K562 (cell line): Measurements from ENCODE around the gene METRNL. TPM values are rescaled to one million over a fixed set of nuclear protein-coding genes. Genes with fewer than 3 reads are reported as not detected.

Experiments used
- ATAC-seq: fragments of 200-7000 bp; cut with Tn5 transposase; 3 replicates; pipeline ENCODE4 v1.9.1; 2020; ENCODE audit warnings: moderate library complexity
- BruUV-seq: library from RNA; stranded (reverse); fragments of 400-500 nt; replicated peaks from 2 replicates; lab custom pipeline; 2021; lab: Mats Ljungman, UMichigan
- CTCF ChIA-PET: fragments of 300-600 bp; formaldehyde crosslinking; extraction: SDS; loops from one replicate; lab custom pipeline; 2021; ENCODE audit warnings: low intra/inter-chr PET ratio; lab: Yijun Ruan, JAX
- POLR2A ChIA-PET: fragments of 300-600, 350-650 bp; sonication (Branson Sonifier 250); formaldehyde crosslinking; extraction: SDS; loops from one replicate; lab custom pipeline; 2021; ENCODE audit warnings: antibody characterized with exemption, inconsistent platforms; lab: Yijun Ruan, JAX
- DNase-seq, 4 experiments: peaks; one replicate each; pipeline versions ENCODE4 v3.0.0 to v3.0.0-alpha.2; 2011 to 2018; ENCODE audit warnings: low spot score in 3 of 4, mixed read lengths in 3 of 4; ENCODE audit errors: extremely low read depth in 1 of 4
- FAIRE-seq: peaks from 2 replicates; lab custom pipeline; 2011; peaks lifted over from hg19 to GRCh38; lab: Jason Lieb, UNC
- H2AFZ ChIP-seq: 2 replicates; pipeline ENCODE4 v1.6.0; 2011; ENCODE audit warnings: low read depth, low read length, control low read depth, inconsistent platforms
- H3K27ac ChIP-seq: fragments of 200-600 bp; 3 replicates; pipeline ENCODE4 v1.8.0; 2011; ENCODE audit warnings: low read depth, mild to moderate bottlenecking, control low read depth, inconsistent platforms, low read length, moderate library complexity, mixed read lengths; ENCODE audit errors: extremely low read depth
- H3K27me3 ChIP-seq, 2 experiments: fragments of 300-600 bp in 1 of 2; 2 replicates in 1 of 2; 3 replicates in 1 of 2; pipeline versions ENCODE4 v1.6.0 to v1.8.0; 2011; ENCODE audit warnings: inconsistent platforms in 2 of 2, low read length in 2 of 2, mild to moderate bottlenecking in 1 of 2, mixed read lengths in 1 of 2, moderate library complexity in 1 of 2; ENCODE audit not compliant: control insufficient read depth in 2 of 2, insufficient read depth in 2 of 2
- H3K36me3 ChIP-seq: fragments of 300-600 bp; 3 replicates; pipeline ENCODE4 v1.8.0; 2011; ENCODE audit warnings: mild to moderate bottlenecking, low read length, inconsistent platforms; ENCODE audit not compliant: control insufficient read depth, insufficient read depth
- H3K4me1 ChIP-seq, 2 experiments: fragments of 200-600 bp in 1 of 2; replicated peaks in 1 of 2; 2 replicates in 1 of 2; 3 replicates in 1 of 2; pipeline versions ENCODE4 v1.5.1 to v1.8.0; 2011; ENCODE audit warnings: inconsistent platforms in 2 of 2, low read length in 2 of 2, mild to moderate bottlenecking in 1 of 2, mixed read lengths in 1 of 2, moderate library complexity in 1 of 2; ENCODE audit not compliant: control insufficient read depth in 2 of 2, insufficient read depth in 2 of 2
- H3K4me2 ChIP-seq: 2 replicates; pipeline ENCODE4 v1.6.1; 2011; ENCODE audit warnings: low read length, control low read depth, inconsistent platforms, mixed read lengths; ENCODE audit not compliant: insufficient read depth
- H3K4me3 ChIP-seq: fragments of 200-600 bp; sonication (generic), shearing (Covaris generic); 2 replicates; pipeline ENCODE4 v1.5.1; 2016; ENCODE audit warnings: control low read depth, inconsistent platforms
- H3K79me2 ChIP-seq: fragments of 200-600 bp; 3 replicates; pipeline ENCODE4 v1.8.0; 2011; ENCODE audit warnings: low read length, inconsistent platforms; ENCODE audit not compliant: control insufficient read depth, insufficient read depth
- H3K9ac ChIP-seq, 2 experiments: 2 replicates each; pipeline versions ENCODE4 v1.6.0 to v1.6.1; 2011; ENCODE audit warnings: low read depth in 2 of 2, low read length in 2 of 2, control low read depth in 1 of 2, inconsistent platforms in 1 of 2, mild to moderate bottlenecking in 1 of 2, mixed read lengths in 1 of 2; ENCODE audit not compliant: insufficient read depth in 1 of 2
- H3K9me1 ChIP-seq: one replicate; pipeline ENCODE4 v1.6.0; 2011; ENCODE audit warnings: inconsistent platforms, mild to moderate bottlenecking, low read length, moderate library complexity; ENCODE audit not compliant: control insufficient read depth, insufficient read depth
- H3K9me3 ChIP-seq: replicated peaks from 2 replicates; pipeline ENCODE4 v1.5.1; 2011; ENCODE audit warnings: low read depth, low read length, inconsistent platforms; ENCODE audit not compliant: control insufficient read depth, insufficient read depth
- H4K20me1 ChIP-seq: replicated peaks from 2 replicates; pipeline ENCODE4 v1.6.1; 2011; ENCODE audit warnings: low read length, inconsistent platforms, mixed read lengths; ENCODE audit not compliant: control insufficient read depth, insufficient read depth
- DIDO1 ChIP-seq: fragments of 450-650 bp; IDR thresholded peaks from 2 replicates; pipeline ENCODE4 v1.6.1; 2016; ENCODE audit warnings: low read depth, missing biosample characterization, missing genetic modification characterization
- DNMT1 ChIP-seq: fragments of 450-650 bp; IDR thresholded peaks from 2 replicates; pipeline ENCODE4 v1.6.1; 2016; ENCODE audit warnings: antibody characterized with exemption, mild to moderate bottlenecking
- DPF2 ChIP-seq: fragments of 450-650 bp; IDR thresholded peaks from 2 replicates; pipeline ENCODE4 v1.6.1; 2016
- ERF ChIP-seq: fragments of 450-650 bp; formaldehyde crosslinking; IDR thresholded peaks from 2 replicates; pipeline ENCODE4 v1.4.0; 2020; ENCODE audit warnings: mild to moderate bottlenecking, mixed read lengths
- ESRRB ChIP-seq: fragments of 250-450 bp; sonication (Bioruptor Pico); IDR thresholded peaks from 2 replicates; pipeline ENCODE4 v1.5.0; 2020; ENCODE audit warnings: mild to moderate bottlenecking, moderate library complexity, borderline replicate concordance
- FOSL1 ChIP-seq: fragments of 200-800 bp; sonication (Bioruptor generic); conservative IDR thresholded peaks from 2 replicates; pipeline ENCODE4 v1.6.1; 2016; ENCODE audit warnings: missing genetic modification characterization, missing compliant biosample characterization
- FOXA1 ChIP-seq: fragments of 450-650 bp; IDR thresholded peaks from 2 replicates; pipeline ENCODE4 v1.6.1; 2016; ENCODE audit warnings: mild to moderate bottlenecking, borderline replicate concordance
- GABPB1 ChIP-seq: sonication (generic); formaldehyde crosslinking; IDR thresholded peaks from 2 replicates; pipeline ENCODE4 v1.8.0; 2022; ENCODE audit warnings: mild to moderate bottlenecking, missing genetic modification reagents
- NFIC ChIP-seq: fragments of 450-650 bp; IDR thresholded peaks from 2 replicates; pipeline ENCODE4 v1.6.1; 2017; ENCODE audit warnings: mild to moderate bottlenecking, inconsistent platforms
- NR3C1 ChIP-seq: sonication (generic); formaldehyde crosslinking; IDR thresholded peaks from 2 replicates; pipeline ENCODE4 v1.8.1; 2022; ENCODE audit warnings: missing genetic modification reagents
- PREB ChIP-seq: sonication (generic); formaldehyde crosslinking; IDR thresholded peaks from 2 replicates; pipeline ENCODE4 v1.8.1; 2023; ENCODE audit warnings: mild to moderate bottlenecking, missing genetic modification reagents
- SAP30 ChIP-seq: fragments of 200-600 bp; sonication (generic); IDR thresholded peaks from 2 replicates; pipeline ENCODE4 v1.6.1; 2012; ENCODE audit warnings: borderline replicate concordance, low read depth, mild to moderate bottlenecking, moderate library complexity, low read length, control low read depth, inconsistent platforms; ENCODE audit not compliant: insufficient read depth, poor library complexity, severe bottlenecking
- ZBTB11 ChIP-seq, 3 experiments: fragments of 200-800 bp in 1 of 3; fragments of 250-450 bp in 1 of 3; fragments of 450-650 bp in 1 of 3; sonication (Bioruptor Pico) in 1 of 3; sonication (Bioruptor generic) in 1 of 3; formaldehyde crosslinking in 1 of 3; IDR thresholded peaks; 2 replicates each; pipeline versions ENCODE4 v1.6.1 to v1.8.0; 2016 to 2022; ENCODE audit warnings: mild to moderate bottlenecking in 2 of 3, missing genetic modification characterization in 2 of 3, missing compliant biosample characterization in 1 of 3, moderate library complexity in 1 of 3
- ZNF124 ChIP-seq: sonication (generic); formaldehyde crosslinking; IDR thresholded peaks from 2 replicates; pipeline ENCODE4 v1.8.1; 2022; ENCODE audit warnings: missing genetic modification reagents
- ZNF24 ChIP-seq: fragments of 450-650 bp; IDR thresholded peaks from 2 replicates; pipeline ENCODE4 v1.6.1; 2016
- ZNF444 ChIP-seq: fragments of 250-450 bp; sonication (Bioruptor Pico); IDR thresholded peaks from 2 replicates; pipeline ENCODE4 v1.4.0; 2020; ENCODE audit warnings: mild to moderate bottlenecking, moderate library complexity
- ZNF696 ChIP-seq: fragments of 250-450 bp; sonication (Bioruptor Pico); conservative IDR thresholded peaks from 2 replicates; pipeline ENCODE4 v1.4.0; 2020; ENCODE audit warnings: mild to moderate bottlenecking, moderate library complexity
- ZNF785 ChIP-seq: fragments of 250-450 bp; sonication (Bioruptor Pico); IDR thresholded peaks from 2 replicates; pipeline ENCODE4 v1.4.0; 2020; ENCODE audit warnings: mild to moderate bottlenecking
- WGBS: fragments of 100-300 bp; shearing (Covaris generic); methylation state at CpG from one replicate; pipeline ENCODE4 v1.1.6; 2016; ENCODE audit warnings: low coverage, mixed read lengths; ENCODE audit not compliant: insufficient coverage; ENCODE audit errors: missing lambda C conversion rate; 5-methylcytosine and 5-hydroxymethylcytosine counted together
- in situ Hi-C: fragments of 300-500 bp; cut with MboI; formaldehyde crosslinking; loops from 4 replicates; pipeline ENCODE4 v1.15.0; 2018; ENCODE audit warnings: inconsistent platforms, mixed read lengths
- intact Hi-C: fragments of 100-400 bp; cut with micrococcal nuclease; formaldehyde crosslinking; loops from 2 replicates; pipeline ENCODE4 v1.14.2; 2022
- polyA plus RNA-seq, 8 experiments: library from polyadenylated mRNA; depleted of rRNA in 4 of 8; stranded (reverse) in 5 of 8; unstranded in 3 of 8; fragments of >200 nt; fragmentation: Nextera tagmentation in 2 of 8; fragmentation: Illumina TruSeq in 1 of 8; extraction: Ambion mirVana in 2 of 8; extraction: Trizol in 1 of 8; gene quantifications; 2 replicates each; pipeline versions ENCODE4 v1.2.1 to v1.2.3, GENCODE V29; 2011 to 2014; ENCODE audit warnings: inconsistent platforms in 1 of 8, missing spikeins in 1 of 8
- total RNA-seq, 7 experiments: library from RNA; depleted of rRNA in 6 of 7; stranded (reverse); fragments of >200 nt in 6 of 7; fragmentation: Illumina TruSeq in 2 of 7; extraction: Trizol in 2 of 7; gene quantifications; 2 replicates each; pipeline versions ENCODE4 v1.2.1 to v1.2.3, GENCODE V29; 2011 to 2021; ENCODE audit warnings: low replicate concordance in 1 of 7

Gene METRNL
- total and polyA plus RNA-seq, 9 of the 15 experiments (the other 6 are each of a cell fraction or from before 2014, with no cell fraction given), result 0.17 to 31.8 (median 2.9) TPM

- FAIRE-seq (no peak), DNase-seq (no peak), ATAC-seq (peak; percentile 57; the same call in 2 of the 3 replicates)
- H3K36me3 ChIP-seq, result no peaks in the 10 kb centered on the region
- no peaks in the 10 kb centered on the region for H3K9me3 ChIP-seq
- 0 out of 2 replicates have a peak overlapping the region, but pooled peaks have one; percentile 8 for H3K4me2 ChIP-seq
- 29% methylated on average over 21 of the region's 25 CpGs for WGBS
- peak overlapping the region in 1 of 2 experiments; percentile 23; a peak in 1 of 4 replicates for H3K9ac ChIP-seq
- H3K27me3 ChIP-seq, result peaks cover 45 to 66% of the 10 kb centered on the region in 2 experiments
- POLR2A ChIA-PET, result interaction anchor here (0.6 kb wide), 1 partner anchor 10 kb away, joined by 3 read pairs; no protein-coding TSS in a partner anchor
- in situ Hi-C loops (no loop called here), intact Hi-C loops (no loop called here)
- H3K9me1 ChIP-seq, result no peaks in the 10 kb centered on the region
- no peak overlapping the region for H3K4me3 ChIP-seq
- H2AFZ ChIP-seq, result no peak overlapping the region
- peaks cover 13% of the 10 kb centered on the region; the same call in 1 of the 2 replicates for H4K20me1 ChIP-seq
- BruUV-seq, result no TSS peak
- peaks cover 9 to 41% of the 10 kb centered on the region in 2 experiments; a peak in 3 of 5 replicates for H3K4me1 ChIP-seq
- CTCF ChIA-PET, result no interaction called here
- no peak overlapping the region for H3K27ac ChIP-seq
- H3K79me2 ChIP-seq, result no peaks in the 10 kb centered on the region
- TF ChIP-seq ZNF124 (CRISPR knock-in tag) (no peak), ZNF785 (CRISPR knock-in tag) (no peak), DPF2 (no peak), SAP30 (no peak), ZNF24 (no peak), PREB (CRISPR knock-in tag) (no peak), NFIC (no peak), NR3C1 (CRISPR knock-in tag) (no peak), DNMT1 (no peak), ZBTB11 (CRISPR knock-in tag; IDR thresholded peaks at IDR 0.05) (peak in 2 of 3 experiments; percentile 47 to 52; a peak in 2 of 6 replicates), ZNF696 (CRISPR knock-in tag) (no peak), DIDO1 (tag) (no peak), FOSL1 (tag) (no peak), ERF (no peak), ESRRB (CRISPR knock-in tag) (no peak), GABPB1 (CRISPR knock-in tag) (0 out of 2 replicates have a peak, but pooled peaks have one; percentile 49), FOXA1 (no peak), ZNF444 (no peak)
Measured at GRCh38 chr17:83119987-83120864, 40.8 kb downstream of the METRNL start.
